WTC11 (cell line): Measurements from ENCODE around the gene SLC38A8.

ENCODE experiments used
- EMX1 ChIP-seq: fragments of 250-450 bp; sonication (Bioruptor Pico); IDR thresholded peaks from 2 replicates; pipeline ENCODE4 v1.8.0; 2021; ENCODE audit warnings: mild to moderate bottlenecking
- GABPB1 ChIP-seq: sonication (generic); formaldehyde crosslinking; IDR thresholded peaks from 2 replicates; pipeline ENCODE4 v1.8.1; 2023; ENCODE audit warnings: mild to moderate bottlenecking, missing genetic modification reagents
- NFATC4 ChIP-seq: fragments of 250-450 bp; sonication (Bioruptor Pico); IDR thresholded peaks from 2 replicates; pipeline ENCODE4 v1.9.0; 2021; ENCODE audit warnings: mild to moderate bottlenecking
- NFYB ChIP-seq: sonication (generic); formaldehyde crosslinking; conservative IDR thresholded peaks from 2 replicates; pipeline ENCODE4 v1.8.0; 2022; ENCODE audit warnings: low read depth, missing genetic modification reagents
- NR1H2 ChIP-seq: sonication (generic); formaldehyde crosslinking; IDR thresholded peaks from 2 replicates; pipeline ENCODE4 v1.9.0; 2021; ENCODE audit warnings: mild to moderate bottlenecking, moderate library complexity, missing genetic modification reagents
- RELA ChIP-seq: sonication (generic); formaldehyde crosslinking; IDR thresholded peaks from 2 replicates; pipeline ENCODE4 v1.8.1; 2022; ENCODE audit warnings: missing genetic modification reagents, mild to moderate bottlenecking, borderline replicate concordance
- TP53 ChIP-seq: sonication (generic); formaldehyde crosslinking; IDR thresholded peaks from 2 replicates; pipeline ENCODE4 v1.8.1; 2023; ENCODE audit warnings: mild to moderate bottlenecking, missing genetic modification reagents
- ZBTB21 ChIP-seq: sonication (generic); formaldehyde crosslinking; IDR thresholded peaks from 2 replicates; pipeline ENCODE4 v1.8.1; 2023; ENCODE audit warnings: mild to moderate bottlenecking, missing genetic modification reagents, borderline replicate concordance
- TF ChIP-seq, protein P1 (sequence below): fragments of 200-600 bp; IDR thresholded peaks from 2 replicates; pipeline ENCODE4 v1.8.0; 2022; ENCODE audit warnings: antibody characterized with exemption
- TF ChIP-seq, protein P2 (sequence below): sonication (generic); formaldehyde crosslinking; IDR thresholded peaks from 2 replicates; pipeline ENCODE4 v1.8.1; 2022; ENCODE audit warnings: mild to moderate bottlenecking, moderate library complexity, missing genetic modification reagents
- TF ChIP-seq, protein P3 (sequence below): sonication (generic); formaldehyde crosslinking; IDR thresholded peaks from 2 replicates; pipeline ENCODE4 v1.8.0; 2022; ENCODE audit warnings: mild to moderate bottlenecking, missing genetic modification reagents

GRCh38 chr16:84007965-84008364 is 34.6 kb downstream of the SLC38A8 start:
- TF ChIP-seq, protein P1, sequence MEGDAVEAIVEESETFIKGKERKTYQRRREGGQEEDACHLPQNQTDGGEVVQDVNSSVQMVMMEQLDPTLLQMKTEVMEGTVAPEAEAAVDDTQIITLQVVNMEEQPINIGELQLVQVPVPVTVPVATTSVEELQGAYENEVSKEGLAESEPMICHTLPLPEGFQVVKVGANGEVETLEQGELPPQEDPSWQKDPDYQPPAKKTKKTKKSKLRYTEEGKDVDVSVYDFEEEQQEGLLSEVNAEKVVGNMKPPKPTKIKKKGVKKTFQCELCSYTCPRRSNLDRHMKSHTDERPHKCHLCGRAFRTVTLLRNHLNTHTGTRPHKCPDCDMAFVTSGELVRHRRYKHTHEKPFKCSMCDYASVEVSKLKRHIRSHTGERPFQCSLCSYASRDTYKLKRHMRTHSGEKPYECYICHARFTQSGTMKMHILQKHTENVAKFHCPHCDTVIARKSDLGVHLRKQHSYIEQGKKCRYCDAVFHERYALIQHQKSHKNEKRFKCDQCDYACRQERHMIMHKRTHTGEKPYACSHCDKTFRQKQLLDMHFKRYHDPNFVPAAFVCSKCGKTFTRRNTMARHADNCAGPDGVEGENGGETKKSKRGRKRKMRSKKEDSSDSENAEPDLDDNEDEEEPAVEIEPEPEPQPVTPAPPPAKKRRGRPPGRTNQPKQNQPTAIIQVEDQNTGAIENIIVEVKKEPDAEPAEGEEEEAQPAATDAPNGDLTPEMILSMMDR, result no peak
- TF ChIP-seq RELA (CRISPR knock-in tag) (no peak), ZBTB21 (CRISPR knock-in tag) (no peak), NFYB (CRISPR knock-in tag) (no peak), NR1H2 (CRISPR knock-in tag) (no peak), GABPB1 (CRISPR knock-in tag) (no peak), TP53 (no peak), NFATC4 (no peak), EMX1 (CRISPR knock-in tag) (no peak)
- TF ChIP-seq, protein P2, sequence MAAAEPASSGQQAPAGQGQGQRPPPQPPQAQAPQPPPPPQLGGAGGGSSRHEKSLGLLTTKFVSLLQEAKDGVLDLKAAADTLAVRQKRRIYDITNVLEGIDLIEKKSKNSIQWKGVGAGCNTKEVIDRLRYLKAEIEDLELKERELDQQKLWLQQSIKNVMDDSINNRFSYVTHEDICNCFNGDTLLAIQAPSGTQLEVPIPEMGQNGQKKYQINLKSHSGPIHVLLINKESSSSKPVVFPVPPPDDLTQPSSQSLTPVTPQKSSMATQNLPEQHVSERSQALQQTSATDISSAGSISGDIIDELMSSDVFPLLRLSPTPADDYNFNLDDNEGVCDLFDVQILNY (CRISPR knock-in tag), result no peak
- TF ChIP-seq, protein P3, sequence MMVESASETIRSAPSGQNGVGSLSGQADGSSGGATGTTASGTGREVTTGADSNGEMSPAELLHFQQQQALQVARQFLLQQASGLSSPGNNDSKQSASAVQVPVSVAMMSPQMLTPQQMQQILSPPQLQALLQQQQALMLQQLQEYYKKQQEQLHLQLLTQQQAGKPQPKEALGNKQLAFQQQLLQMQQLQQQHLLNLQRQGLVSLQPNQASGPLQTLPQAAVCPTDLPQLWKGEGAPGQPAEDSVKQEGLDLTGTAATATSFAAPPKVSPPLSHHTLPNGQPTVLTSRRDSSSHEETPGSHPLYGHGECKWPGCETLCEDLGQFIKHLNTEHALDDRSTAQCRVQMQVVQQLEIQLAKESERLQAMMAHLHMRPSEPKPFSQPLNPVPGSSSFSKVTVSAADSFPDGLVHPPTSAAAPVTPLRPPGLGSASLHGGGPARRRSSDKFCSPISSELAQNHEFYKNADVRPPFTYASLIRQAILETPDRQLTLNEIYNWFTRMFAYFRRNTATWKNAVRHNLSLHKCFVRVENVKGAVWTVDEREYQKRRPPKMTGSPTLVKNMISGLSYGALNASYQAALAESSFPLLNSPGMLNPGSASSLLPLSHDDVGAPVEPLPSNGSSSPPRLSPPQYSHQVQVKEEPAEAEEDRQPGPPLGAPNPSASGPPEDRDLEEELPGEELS, result no peak
